ENCODE results near the gene ITGB8. TPM values are rescaled to one million over a fixed set of nuclear protein-coding genes. Genes with fewer than 3 reads are reported as not detected.

Gene ITGB8
- polyA plus RNA-seq, 1 donor from 2014 or later = 12.2 TPM

- Histone ChIP-seq H3K27me3 (ENCODE audit: insufficient read depth, low read depth, low read length) (no peaks in the 10 kb centered on the region), H2AFZ (ENCODE audit: low read depth, low read length) (no peak overlapping the region), H4K20me1 (ENCODE audit: insufficient read depth) (no peaks in the 10 kb centered on the region), H3K9ac (ENCODE audit: low read length) (no peak overlapping the region), H3K36me3 (ENCODE audit: insufficient read depth, low read length) (no peaks in the 10 kb centered on the region), H3K4me2 (ENCODE audit: low read length) (no peak overlapping the region), H3K79me2 (replicated peaks; ENCODE audit: insufficient read depth, low read length) (peaks cover 20% of the 10 kb centered on the region), H3K9me2 (ENCODE audit: insufficient read depth, low read length) (no peaks in the 10 kb centered on the region), H3K27ac (ENCODE audit: low read length) (no peak overlapping the region), H3K9me3 (ENCODE audit: low read length) (no peaks in the 10 kb centered on the region), H3K4me3 (ENCODE audit: low read length) (no peak overlapping the region), H3F3A (ENCODE audit: insufficient read depth, low read length, poor library complexity, severe bottlenecking) (no peaks in the 10 kb centered on the region)
- TF ChIP-seq SMC3 (conservative IDR thresholded peaks at IDR 0.05; ENCODE audit: poor library complexity) (no peak), EP300 (conservative IDR thresholded peaks at IDR 0.05; ENCODE audit: poor library complexity, severe bottlenecking) (no peak)
Observed at GRCh38 chr7:20347680-20348079, 17.0 kb downstream of the ITGB8 start.

- no peaks in the 10 kb centered on the region for H3K9me2 ChIP-seq (ENCODE audit: insufficient read depth, low read length)
- TF ChIP-seq TAF1 (IDR thresholded peaks at IDR 0.05; ENCODE audit: low read depth) = no peak
- no peak for TF ChIP-seq POLR2AphosphoS5 (IDR thresholded peaks at IDR 0.05)
- no peak for TF ChIP-seq CTCF (IDR thresholded peaks at IDR 0.05; ENCODE audit: poor library complexity, severe bottlenecking)
- TF ChIP-seq EP300 (conservative IDR thresholded peaks at IDR 0.05; ENCODE audit: poor library complexity, severe bottlenecking) = no peak
- no peak for TF ChIP-seq SMC3 (conservative IDR thresholded peaks at IDR 0.05; ENCODE audit: poor library complexity)
- TF ChIP-seq REST (IDR thresholded peaks at IDR 0.05; ENCODE audit: borderline replicate concordance) = no peak
- no peak for TF ChIP-seq RAD21 (conservative IDR thresholded peaks at IDR 0.05)
Observed at GRCh38 chr7:20348125-20348807, 17.6 kb downstream of the ITGB8 start.

GRCh38 chr7:20350518-20350951 lies 19.8 kb downstream of the ITGB8 start:
- no peaks in the 10 kb centered on the region for H4K20me1 ChIP-seq (ENCODE audit: insufficient read depth)
- no peak overlapping the region for H3K4me2 ChIP-seq (ENCODE audit: low read length)
- no peaks in the 10 kb centered on the region for H3K36me3 ChIP-seq (ENCODE audit: insufficient read depth, low read length)
- H3F3A ChIP-seq (ENCODE audit: insufficient read depth, low read length, poor library complexity, severe bottlenecking) = no peaks in the 10 kb centered on the region
- no peak overlapping the region for H3K4me3 ChIP-seq (ENCODE audit: low read length)
- no peaks in the 10 kb centered on the region for H3K9me2 ChIP-seq (ENCODE audit: insufficient read depth, low read length)
- no peak overlapping the region for H2AFZ ChIP-seq (ENCODE audit: low read depth, low read length)
- H3K9me3 ChIP-seq (ENCODE audit: low read length) = no peaks in the 10 kb centered on the region
- H3K27me3 ChIP-seq (ENCODE audit: insufficient read depth, low read depth, low read length) = no peaks in the 10 kb centered on the region
- peaks cover 11% of the 10 kb centered on the region for H3K79me2 ChIP-seq (replicated peaks; ENCODE audit: insufficient read depth, low read length)
- TF ChIP-seq POLR2AphosphoS5 (IDR thresholded peaks at IDR 0.05) = no peak
- no peak for TF ChIP-seq MXI1 (conservative IDR thresholded peaks at IDR 0.05; ENCODE audit: poor library complexity, severe bottlenecking)
- no peak for TF ChIP-seq TAF1 (IDR thresholded peaks at IDR 0.05; ENCODE audit: low read depth)
- TF ChIP-seq SMC3 (conservative IDR thresholded peaks at IDR 0.05; ENCODE audit: poor library complexity) = no peak
- no peak for TF ChIP-seq EP300 (conservative IDR thresholded peaks at IDR 0.05; ENCODE audit: poor library complexity, severe bottlenecking)
- H3K27ac ChIP-seq (ENCODE audit: low read length) = no peak overlapping the region
- no peak overlapping the region for H3K9ac ChIP-seq (ENCODE audit: low read length)

More at GRCh38 chr7:20348125-20348807, 17.6 kb downstream of the ITGB8 start:
- H3K27me3 ChIP-seq (ENCODE audit: insufficient read depth, low read depth, low read length) = no peaks in the 10 kb centered on the region
- no peaks in the 10 kb centered on the region for H3F3A ChIP-seq (ENCODE audit: insufficient read depth, low read length, poor library complexity, severe bottlenecking)
- H3K9ac ChIP-seq (ENCODE audit: low read length) = no peak overlapping the region
- H3K27ac ChIP-seq (ENCODE audit: low read length) = no peak overlapping the region
- H3K36me3 ChIP-seq (ENCODE audit: insufficient read depth, low read length) = no peaks in the 10 kb centered on the region
- H3K9me3 ChIP-seq (ENCODE audit: low read length) = no peaks in the 10 kb centered on the region
- no peak overlapping the region for H3K4me2 ChIP-seq (ENCODE audit: low read length)
- H3K4me3 ChIP-seq (ENCODE audit: low read length) = no peak overlapping the region
- no peak overlapping the region for H2AFZ ChIP-seq (ENCODE audit: low read depth, low read length)
- H4K20me1 ChIP-seq (ENCODE audit: insufficient read depth) = no peaks in the 10 kb centered on the region
- H3K79me2 ChIP-seq (replicated peaks; ENCODE audit: insufficient read depth, low read length) = peaks cover 22% of the 10 kb centered on the region
